Hepatocyte (in vitro differentiated cells): ENCODE results near the gene ATF6.

Experiments
- EZH2 ChIP-seq: fragments of 200-600 bp; sonication (generic); IDR thresholded peaks from 2 replicates; pipeline ENCODE4 v1.6.1; 2016; ENCODE audit warnings: antibody characterized with exemption, mild to moderate bottlenecking, borderline replicate concordance
- EZH2phosphoT487 ChIP-seq: fragments of 200-600 bp; sonication (generic); IDR thresholded peaks from one replicate; pipeline ENCODE4 v1.6.1; 2018; ENCODE audit warnings: antibody characterized with exemption, mild to moderate bottlenecking, low read depth, moderate library complexity; ENCODE audit not compliant: unreplicated experiment, severe bottlenecking
- TF ChIP-seq, protein P1 (sequence below): fragments of 200-600 bp; sonication (generic); IDR thresholded peaks from 2 replicates; pipeline ENCODE4 v1.5.1; 2016; ENCODE audit warnings: antibody characterized with exemption, mild to moderate bottlenecking; ENCODE audit not compliant: poor library complexity

DNA sequence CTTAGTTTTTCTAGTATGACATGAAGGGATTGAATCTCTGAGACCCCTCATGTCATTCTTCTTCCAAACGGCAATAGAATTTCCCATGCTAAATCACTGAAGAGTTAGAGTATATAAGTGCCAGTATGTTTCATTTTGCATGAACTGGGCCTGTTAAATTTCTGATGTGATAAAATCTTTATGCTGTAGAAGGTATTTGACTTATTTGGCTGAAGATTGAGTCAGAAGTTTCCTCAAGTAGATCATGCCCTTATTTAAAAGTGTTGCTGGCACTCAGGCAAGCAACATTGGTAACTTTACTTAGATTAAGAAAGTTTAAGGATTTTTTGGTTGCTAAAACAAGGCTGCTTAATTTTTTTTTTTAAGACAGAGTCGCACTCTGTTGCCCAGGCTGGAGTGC lies 13.3 kb downstream of the ATF6 start:
- TF ChIP-seq, protein P1, sequence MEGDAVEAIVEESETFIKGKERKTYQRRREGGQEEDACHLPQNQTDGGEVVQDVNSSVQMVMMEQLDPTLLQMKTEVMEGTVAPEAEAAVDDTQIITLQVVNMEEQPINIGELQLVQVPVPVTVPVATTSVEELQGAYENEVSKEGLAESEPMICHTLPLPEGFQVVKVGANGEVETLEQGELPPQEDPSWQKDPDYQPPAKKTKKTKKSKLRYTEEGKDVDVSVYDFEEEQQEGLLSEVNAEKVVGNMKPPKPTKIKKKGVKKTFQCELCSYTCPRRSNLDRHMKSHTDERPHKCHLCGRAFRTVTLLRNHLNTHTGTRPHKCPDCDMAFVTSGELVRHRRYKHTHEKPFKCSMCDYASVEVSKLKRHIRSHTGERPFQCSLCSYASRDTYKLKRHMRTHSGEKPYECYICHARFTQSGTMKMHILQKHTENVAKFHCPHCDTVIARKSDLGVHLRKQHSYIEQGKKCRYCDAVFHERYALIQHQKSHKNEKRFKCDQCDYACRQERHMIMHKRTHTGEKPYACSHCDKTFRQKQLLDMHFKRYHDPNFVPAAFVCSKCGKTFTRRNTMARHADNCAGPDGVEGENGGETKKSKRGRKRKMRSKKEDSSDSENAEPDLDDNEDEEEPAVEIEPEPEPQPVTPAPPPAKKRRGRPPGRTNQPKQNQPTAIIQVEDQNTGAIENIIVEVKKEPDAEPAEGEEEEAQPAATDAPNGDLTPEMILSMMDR = no peak
- TF ChIP-seq EZH2 = no peak
- TF ChIP-seq EZH2phosphoT487 = no peak
